WTC11 (cell line): ENCODE results near the gene KLC3. TPM values are rescaled to one million over a fixed set of nuclear protein-coding genes. Genes with fewer than 3 reads are reported as not detected.
A peak's percentile ranks its signal among the peaks of the same experiment; 100 is the strongest.

ENCODE experiments used
- ATAC-seq: fragments of 200-7000 bp; cut with Tn5 transposase; 2 replicates; pipeline ENCODE4 v1.10.0; 2021; ENCODE audit warnings: mild to moderate bottlenecking, moderate library complexity
- CTCF ChIA-PET: fragments of 300-600 bp; sonication (Branson Sonifier 250); formaldehyde crosslinking; loops from one replicate; lab custom pipeline; 2021; ENCODE audit warnings: antibody characterized with exemption; lab: Charles Lee
- POLR2A ChIA-PET: fragments of 350-600 bp; sonication (Branson Sonifier 250); formaldehyde crosslinking; loops from one replicate; lab custom pipeline; 2021; ENCODE audit warnings: antibody characterized with exemption; lab: Charles Lee
- DNase-seq: peaks from one replicate; pipeline ENCODE4 v3.0.0; 2021; ENCODE audit warnings: low spot score
- H3K27ac Mint-ChIP-seq: 2 replicates; pipeline ENCODE4 v1.8.0; 2021; ENCODE audit warnings: mixed read lengths
- H3K27me3 Mint-ChIP-seq: 2 replicates; pipeline ENCODE4 v1.8.0; 2021; ENCODE audit warnings: low read depth, mild to moderate bottlenecking, moderate library complexity, mixed read lengths
- H3K36me3 Mint-ChIP-seq: 2 replicates; pipeline ENCODE4 v1.8.0; 2021; ENCODE audit warnings: mixed read lengths
- H3K4me1 Mint-ChIP-seq: 2 replicates; pipeline ENCODE4 v1.8.0; 2022; ENCODE audit warnings: mixed read lengths
- H3K4me3 Mint-ChIP-seq: 2 replicates; pipeline ENCODE4 v1.8.0; 2021; ENCODE audit warnings: mild to moderate bottlenecking, moderate library complexity, mixed read lengths
- H3K9me3 Mint-ChIP-seq: 2 replicates; pipeline ENCODE4 v1.8.0; 2021; ENCODE audit warnings: mixed read lengths
- ETV6 ChIP-seq: sonication (generic); formaldehyde crosslinking; IDR thresholded peaks from 2 replicates; pipeline ENCODE4 v1.8.1; 2022; ENCODE audit warnings: mild to moderate bottlenecking, missing genetic modification reagents
- FOXJ3 ChIP-seq: sonication (generic); formaldehyde crosslinking; IDR thresholded peaks from 2 replicates; pipeline ENCODE4 v1.9.0; 2021; ENCODE audit warnings: missing genetic modification reagents, mild to moderate bottlenecking, borderline replicate concordance
- GRHL2 ChIP-seq: fragments of 250-450 bp; sonication (Bioruptor Pico); IDR thresholded peaks from 2 replicates; pipeline ENCODE4 v1.8.0; 2022; ENCODE audit warnings: mild to moderate bottlenecking, moderate library complexity; ENCODE audit not compliant: insufficient replicate concordance, severe bottlenecking
- JUN ChIP-seq: sonication (generic); formaldehyde crosslinking; IDR thresholded peaks from 2 replicates; pipeline ENCODE4 v1.8.0; 2023; ENCODE audit warnings: mild to moderate bottlenecking, missing genetic modification reagents
- MXD4 ChIP-seq: fragments of 250-450 bp; sonication (Bioruptor Pico); IDR thresholded peaks from 2 replicates; pipeline ENCODE4 v1.8.0; 2021; ENCODE audit warnings: mild to moderate bottlenecking, moderate library complexity, borderline replicate concordance
- NR2C2 ChIP-seq: sonication (generic); formaldehyde crosslinking; IDR thresholded peaks from 2 replicates; pipeline ENCODE4 v1.8.0; 2022; ENCODE audit warnings: mild to moderate bottlenecking, missing genetic modification reagents
- ZNF416 ChIP-seq: fragments of 250-450 bp; sonication (Bioruptor Pico); IDR thresholded peaks from 2 replicates; pipeline ENCODE4 v1.9.0; 2021; ENCODE audit warnings: mild to moderate bottlenecking, inconsistent platforms
- total RNA-seq: library from RNA; stranded (reverse); gene quantifications from 3 replicates; pipeline ENCODE4 v1.2.3, GENCODE V29; 2021
- TF ChIP-seq, protein P1 (sequence below): fragments of 250-450 bp; sonication (Bioruptor Pico); IDR thresholded peaks from 2 replicates; pipeline ENCODE4 v1.9.0; 2021; ENCODE audit warnings: mild to moderate bottlenecking, borderline replicate concordance
- TF ChIP-seq, protein P2 (sequence below): fragments of 250-450 bp; sonication (Bioruptor Pico); IDR thresholded peaks from 2 replicates; pipeline ENCODE4 v2.1.2; 2022; ENCODE audit warnings: mild to moderate bottlenecking, moderate library complexity
- TF ChIP-seq, protein P3 (sequence below): sonication (generic); formaldehyde crosslinking; IDR thresholded peaks from 2 replicates; pipeline ENCODE4 v1.8.1; 2022; ENCODE audit warnings: missing genetic modification reagents, borderline replicate concordance
- TF ChIP-seq, protein P4 (sequence below): sonication (generic); formaldehyde crosslinking; IDR thresholded peaks from 2 replicates; pipeline ENCODE4 v1.8.0; 2022; ENCODE audit warnings: missing genetic modification reagents

Gene KLC3
- total RNA-seq, 1 experiment from 2014 or later: 5.2 TPM

DNA sequence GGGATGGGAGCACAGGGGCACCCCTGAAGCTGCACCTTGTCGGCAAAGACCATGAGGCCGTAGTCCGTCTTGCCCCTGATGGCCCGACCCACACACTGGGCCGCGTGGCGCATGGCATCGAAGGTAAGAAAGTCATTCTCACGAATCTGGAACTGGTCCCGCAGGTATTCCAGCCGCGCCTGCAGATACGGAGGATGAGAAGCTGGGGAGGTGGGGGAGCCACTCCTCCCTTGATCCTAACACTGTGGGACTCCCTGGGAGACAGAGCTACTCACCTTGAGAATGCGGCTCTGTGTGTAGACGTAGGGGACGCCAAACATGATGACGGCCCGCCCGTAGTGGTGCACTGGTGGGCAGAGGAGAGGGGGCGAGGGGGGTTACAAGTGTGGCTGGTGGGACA, 11.9 kb downstream of the KLC3 start:
- POLR2A ChIA-PET: no interaction called here
- Mint-ChIP-seq H3K4me3 (no peak overlapping the region), H3K9me3 (no peaks in the 10 kb centered on the region), H3K36me3 (peaks cover 53% of the 10 kb centered on the region), H3K27me3 (no peaks in the 10 kb centered on the region), H3K27ac (no peak overlapping the region), H3K4me1 (0 out of 2 replicates have a peak, but pooled peaks cover 3% of the 10 kb centered on the region)
- CTCF ChIA-PET: no interaction called here
- no peak for ATAC-seq
- no peak for TF ChIP-seq FOXJ3 (CRISPR knock-in tag)
- TF ChIP-seq, protein P1, sequence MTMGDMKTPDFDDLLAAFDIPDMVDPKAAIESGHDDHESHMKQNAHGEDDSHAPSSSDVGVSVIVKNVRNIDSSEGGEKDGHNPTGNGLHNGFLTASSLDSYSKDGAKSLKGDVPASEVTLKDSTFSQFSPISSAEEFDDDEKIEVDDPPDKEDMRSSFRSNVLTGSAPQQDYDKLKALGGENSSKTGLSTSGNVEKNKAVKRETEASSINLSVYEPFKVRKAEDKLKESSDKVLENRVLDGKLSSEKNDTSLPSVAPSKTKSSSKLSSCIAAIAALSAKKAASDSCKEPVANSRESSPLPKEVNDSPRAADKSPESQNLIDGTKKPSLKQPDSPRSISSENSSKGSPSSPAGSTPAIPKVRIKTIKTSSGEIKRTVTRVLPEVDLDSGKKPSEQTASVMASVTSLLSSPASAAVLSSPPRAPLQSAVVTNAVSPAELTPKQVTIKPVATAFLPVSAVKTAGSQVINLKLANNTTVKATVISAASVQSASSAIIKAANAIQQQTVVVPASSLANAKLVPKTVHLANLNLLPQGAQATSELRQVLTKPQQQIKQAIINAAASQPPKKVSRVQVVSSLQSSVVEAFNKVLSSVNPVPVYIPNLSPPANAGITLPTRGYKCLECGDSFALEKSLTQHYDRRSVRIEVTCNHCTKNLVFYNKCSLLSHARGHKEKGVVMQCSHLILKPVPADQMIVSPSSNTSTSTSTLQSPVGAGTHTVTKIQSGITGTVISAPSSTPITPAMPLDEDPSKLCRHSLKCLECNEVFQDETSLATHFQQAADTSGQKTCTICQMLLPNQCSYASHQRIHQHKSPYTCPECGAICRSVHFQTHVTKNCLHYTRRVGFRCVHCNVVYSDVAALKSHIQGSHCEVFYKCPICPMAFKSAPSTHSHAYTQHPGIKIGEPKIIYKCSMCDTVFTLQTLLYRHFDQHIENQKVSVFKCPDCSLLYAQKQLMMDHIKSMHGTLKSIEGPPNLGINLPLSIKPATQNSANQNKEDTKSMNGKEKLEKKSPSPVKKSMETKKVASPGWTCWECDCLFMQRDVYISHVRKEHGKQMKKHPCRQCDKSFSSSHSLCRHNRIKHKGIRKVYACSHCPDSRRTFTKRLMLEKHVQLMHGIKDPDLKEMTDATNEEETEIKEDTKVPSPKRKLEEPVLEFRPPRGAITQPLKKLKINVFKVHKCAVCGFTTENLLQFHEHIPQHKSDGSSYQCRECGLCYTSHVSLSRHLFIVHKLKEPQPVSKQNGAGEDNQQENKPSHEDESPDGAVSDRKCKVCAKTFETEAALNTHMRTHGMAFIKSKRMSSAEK (CRISPR knock-in tag): no peak
- no peak for TF ChIP-seq ZNF416 (CRISPR knock-in tag)
- TF ChIP-seq MXD4 (CRISPR knock-in tag): no peak
- DNase-seq: no peak

DNA sequence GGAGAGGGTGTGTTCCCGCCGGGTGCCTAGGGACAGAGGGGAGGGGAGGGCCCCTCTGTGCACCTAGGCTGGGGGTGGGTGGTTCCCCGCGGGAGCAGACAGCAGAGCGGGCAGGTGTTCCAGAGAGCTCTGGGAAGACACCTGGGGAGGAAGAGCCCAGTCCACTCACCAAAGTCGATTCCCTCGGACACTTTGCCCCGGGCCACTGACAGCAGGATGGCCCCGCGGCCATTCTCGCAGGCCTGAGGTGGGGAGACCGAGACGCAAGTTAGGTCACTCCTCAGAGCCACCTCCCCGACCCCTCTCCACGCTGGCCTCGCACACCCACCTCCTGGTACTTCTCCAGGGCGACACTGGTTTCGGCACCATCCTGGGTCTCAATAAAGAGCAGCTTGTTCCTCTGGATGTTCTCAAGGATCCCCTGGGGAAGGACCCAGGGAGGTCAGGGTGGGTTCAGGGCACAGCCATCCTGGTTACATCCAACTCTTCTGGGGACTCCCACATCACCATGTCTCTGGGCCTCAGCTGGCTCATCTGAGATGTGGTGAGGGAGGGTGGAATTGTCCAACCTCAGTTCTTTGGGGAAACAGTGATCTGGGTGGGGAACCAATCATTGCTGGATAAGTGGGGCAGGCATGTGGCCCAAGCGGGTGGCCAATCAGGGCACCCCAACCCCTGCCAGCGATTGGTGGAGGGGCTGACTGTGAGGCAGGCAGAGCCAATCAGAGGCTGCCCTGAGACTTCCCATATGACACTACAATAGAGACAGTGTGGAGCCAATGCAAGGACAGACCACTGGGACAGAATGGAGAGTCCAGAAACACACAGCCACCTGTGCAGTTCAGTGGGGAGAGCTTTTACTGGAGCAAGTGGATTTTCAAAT, 12.6 kb downstream of the KLC3 start:
- H3K27ac Mint-ChIP-seq: no peak overlapping the region
- H3K9me3 Mint-ChIP-seq: no peaks in the 10 kb centered on the region
- peak; percentile 59 for ATAC-seq
- no peak overlapping the region for H3K4me3 Mint-ChIP-seq
- POLR2A ChIA-PET: no interaction called here
- TF ChIP-seq GRHL2 (CRISPR knock-in tag) (no peak), FOXJ3 (CRISPR knock-in tag) (no peak), MXD4 (CRISPR knock-in tag) (no peak), JUN (CRISPR knock-in tag) (no peak), NR2C2 (CRISPR knock-in tag) (no peak), ZNF416 (CRISPR knock-in tag) (no peak), ETV6 (no peak)
- TF ChIP-seq, protein P2, sequence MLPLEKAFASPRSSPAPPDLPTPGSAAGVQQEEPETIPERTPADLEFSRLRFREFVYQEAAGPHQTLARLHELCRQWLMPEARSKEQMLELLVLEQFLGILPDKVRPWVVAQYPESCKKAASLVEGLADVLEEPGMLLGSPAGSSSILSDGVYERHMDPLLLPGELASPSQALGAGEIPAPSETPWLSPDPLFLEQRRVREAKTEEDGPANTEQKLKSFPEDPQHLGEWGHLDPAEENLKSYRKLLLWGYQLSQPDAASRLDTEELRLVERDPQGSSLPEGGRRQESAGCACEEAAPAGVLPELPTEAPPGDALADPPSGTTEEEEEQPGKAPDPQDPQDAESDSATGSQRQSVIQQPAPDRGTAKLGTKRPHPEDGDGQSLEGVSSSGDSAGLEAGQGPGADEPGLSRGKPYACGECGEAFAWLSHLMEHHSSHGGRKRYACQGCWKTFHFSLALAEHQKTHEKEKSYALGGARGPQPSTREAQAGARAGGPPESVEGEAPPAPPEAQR (CRISPR knock-in tag): no peak
- TF ChIP-seq, protein P3, sequence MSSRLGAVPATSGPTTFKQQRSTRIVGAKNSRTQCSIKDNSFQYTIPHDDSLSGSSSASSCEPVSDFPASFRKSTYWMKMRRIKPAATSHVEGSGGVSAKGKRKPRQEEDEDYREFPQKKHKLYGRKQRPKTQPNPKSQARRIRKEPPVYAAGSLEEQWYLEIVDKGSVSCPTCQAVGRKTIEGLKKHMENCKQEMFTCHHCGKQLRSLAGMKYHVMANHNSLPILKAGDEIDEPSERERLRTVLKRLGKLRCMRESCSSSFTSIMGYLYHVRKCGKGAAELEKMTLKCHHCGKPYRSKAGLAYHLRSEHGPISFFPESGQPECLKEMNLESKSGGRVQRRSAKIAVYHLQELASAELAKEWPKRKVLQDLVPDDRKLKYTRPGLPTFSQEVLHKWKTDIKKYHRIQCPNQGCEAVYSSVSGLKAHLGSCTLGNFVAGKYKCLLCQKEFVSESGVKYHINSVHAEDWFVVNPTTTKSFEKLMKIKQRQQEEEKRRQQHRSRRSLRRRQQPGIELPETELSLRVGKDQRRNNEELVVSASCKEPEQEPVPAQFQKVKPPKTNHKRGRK (CRISPR knock-in tag): no peak
- TF ChIP-seq, protein P4, sequence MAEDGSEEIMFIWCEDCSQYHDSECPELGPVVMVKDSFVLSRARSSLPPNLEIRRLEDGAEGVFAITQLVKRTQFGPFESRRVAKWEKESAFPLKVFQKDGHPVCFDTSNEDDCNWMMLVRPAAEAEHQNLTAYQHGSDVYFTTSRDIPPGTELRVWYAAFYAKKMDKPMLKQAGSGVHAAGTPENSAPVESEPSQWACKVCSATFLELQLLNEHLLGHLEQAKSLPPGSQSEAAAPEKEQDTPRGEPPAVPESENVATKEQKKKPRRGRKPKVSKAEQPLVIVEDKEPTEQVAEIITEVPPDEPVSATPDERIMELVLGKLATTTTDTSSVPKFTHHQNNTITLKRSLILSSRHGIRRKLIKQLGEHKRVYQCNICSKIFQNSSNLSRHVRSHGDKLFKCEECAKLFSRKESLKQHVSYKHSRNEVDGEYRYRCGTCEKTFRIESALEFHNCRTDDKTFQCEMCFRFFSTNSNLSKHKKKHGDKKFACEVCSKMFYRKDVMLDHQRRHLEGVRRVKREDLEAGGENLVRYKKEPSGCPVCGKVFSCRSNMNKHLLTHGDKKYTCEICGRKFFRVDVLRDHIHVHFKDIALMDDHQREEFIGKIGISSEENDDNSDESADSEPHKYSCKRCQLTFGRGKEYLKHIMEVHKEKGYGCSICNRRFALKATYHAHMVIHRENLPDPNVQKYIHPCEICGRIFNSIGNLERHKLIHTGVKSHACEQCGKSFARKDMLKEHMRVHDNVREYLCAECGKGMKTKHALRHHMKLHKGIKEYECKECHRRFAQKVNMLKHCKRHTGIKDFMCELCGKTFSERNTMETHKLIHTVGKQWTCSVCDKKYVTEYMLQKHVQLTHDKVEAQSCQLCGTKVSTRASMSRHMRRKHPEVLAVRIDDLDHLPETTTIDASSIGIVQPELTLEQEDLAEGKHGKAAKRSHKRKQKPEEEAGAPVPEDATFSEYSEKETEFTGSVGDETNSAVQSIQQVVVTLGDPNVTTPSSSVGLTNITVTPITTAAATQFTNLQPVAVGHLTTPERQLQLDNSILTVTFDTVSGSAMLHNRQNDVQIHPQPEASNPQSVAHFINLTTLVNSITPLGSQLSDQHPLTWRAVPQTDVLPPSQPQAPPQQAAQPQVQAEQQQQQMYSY (CRISPR knock-in tag): no peak
- 0 out of 2 replicates have a peak, but pooled peaks cover under 1% of the 10 kb centered on the region for H3K4me1 Mint-ChIP-seq
- CTCF ChIA-PET: interaction anchor here (0.6 kb wide), 1 partner anchor 132 kb away, joined by 3 read pairs; no protein-coding TSS in a partner anchor
- no peaks in the 10 kb centered on the region for H3K27me3 Mint-ChIP-seq
- H3K36me3 Mint-ChIP-seq: peaks cover 59% of the 10 kb centered on the region
- no peak for DNase-seq
